ENCODE measurements around the gene PA2G4.
"Not testable (repeated sequence)": the region's sequence is repeated elsewhere in the genome, so short reads cannot be mapped to it uniquely, and the experiment has no call there.

- TF ChIP-seq CTCF (IDR thresholded peaks at IDR 0.05; ENCODE audit: low read depth, low read length); EZH2phosphoT487 (IDR thresholded peaks at IDR 0.05; ENCODE audit: low read depth): not testable (repeated sequence)
Measured at GRCh38 chr12:56059964-56060363, 44.4 kb upstream of the PA2G4 start.

All from OCI-LY3 (cell line).